HEK293 (cell line): Measurements from ENCODE around the gene MARVELD1.

Experiments
- CTCF ChIA-PET: fragments of 350-600 bp; formaldehyde crosslinking; extraction: SDS; loops from one replicate; lab custom pipeline; 2021; ENCODE audit warnings: antibody characterized with exemption; lab: Yijun Ruan, JAX
- POLR2A ChIA-PET: fragments of 300-600 bp; formaldehyde crosslinking; extraction: SDS; loops from one replicate; lab custom pipeline; 2020; ENCODE audit warnings: antibody characterized with exemption, inconsistent platforms; lab: Yijun Ruan, JAX
- H3K27ac ChIP-seq: fragments of 200-500 bp; sonication (Bioruptor generic); 2 replicates; pipeline ENCODE4 v1.5.1; 2014; ENCODE audit warnings: low read depth, low read length, control low read depth, inconsistent platforms; ENCODE audit errors: extremely low read depth
- H3K36me3 ChIP-seq, 2 experiments: fragments of 200-500 bp in 1 of 2; sonication (Bioruptor generic) in 1 of 2; 1 replicate in 1 of 2; 2 replicates in 1 of 2; pipeline ENCODE4 v1.5.1; 2014 to 2017; ENCODE audit warnings: inconsistent platforms in 2 of 2, low read length in 2 of 2; ENCODE audit not compliant: control insufficient read depth in 2 of 2, insufficient read depth in 1 of 2
- H3K4me1 ChIP-seq: fragments of 200-500 bp; sonication (Bioruptor generic); 2 replicates; pipeline ENCODE4 v1.5.1; 2014; ENCODE audit warnings: mild to moderate bottlenecking, low read length, inconsistent platforms; ENCODE audit not compliant: control insufficient read depth, insufficient read depth
- H3K4me3 ChIP-seq: 2 replicates; pipeline ENCODE4 v1.5.1; 2011; ENCODE audit warnings: low read depth, mild to moderate bottlenecking, control low read depth, low read length, moderate library complexity
- H3K9me3 ChIP-seq: fragments of 200-500 bp; sonication (Bioruptor generic); 2 replicates; pipeline ENCODE4 v1.5.1; 2014; ENCODE audit warnings: low read depth, low read length, inconsistent platforms; ENCODE audit not compliant: control insufficient read depth, insufficient read depth
- GLIS1 ChIP-seq: fragments of 450-650 bp; formaldehyde crosslinking; IDR thresholded peaks from 2 replicates; pipeline ENCODE4 v1.5.1; 2016; ENCODE audit warnings: missing biosample characterization, missing genetic modification characterization
- PATZ1 ChIP-seq: fragments of 450-650 bp; formaldehyde crosslinking; IDR thresholded peaks from 2 replicates; pipeline ENCODE4 v1.5.1; 2016; ENCODE audit warnings: missing biosample characterization, missing genetic modification characterization
- WT1 ChIP-seq: fragments of 450-650 bp; formaldehyde crosslinking; IDR thresholded peaks from 2 replicates; pipeline ENCODE4 v1.5.1; 2016; ENCODE audit warnings: missing biosample characterization, missing genetic modification characterization
- ZBTB11 ChIP-seq: fragments of 450-650 bp; formaldehyde crosslinking; conservative IDR thresholded peaks from 2 replicates; pipeline ENCODE4 v1.5.1; 2016; ENCODE audit warnings: low read depth, missing biosample characterization, missing genetic modification characterization
- ZBTB8A ChIP-seq: fragments of 450-650 bp; formaldehyde crosslinking; IDR thresholded peaks from 2 replicates; pipeline ENCODE4 v1.5.1; 2016; ENCODE audit warnings: missing biosample characterization, missing genetic modification characterization
- ZFP69B ChIP-seq: fragments of 450-650 bp; formaldehyde crosslinking; IDR thresholded peaks from 2 replicates; pipeline ENCODE4 v1.5.1; 2016; ENCODE audit warnings: missing biosample characterization, missing genetic modification characterization
- ZNF18 ChIP-seq: fragments of 450-650 bp; formaldehyde crosslinking; IDR thresholded peaks from 2 replicates; pipeline ENCODE4 v1.5.1; 2016; ENCODE audit warnings: missing biosample characterization, missing genetic modification characterization
- ZNF202 ChIP-seq: fragments of 450-650 bp; formaldehyde crosslinking; IDR thresholded peaks from 2 replicates; pipeline ENCODE4 v1.5.1; 2016; ENCODE audit warnings: missing biosample characterization, missing genetic modification characterization, borderline replicate concordance
- ZNF311 ChIP-seq: fragments of 450-650 bp; formaldehyde crosslinking; IDR thresholded peaks from 2 replicates; pipeline ENCODE4 v1.5.1; 2017; ENCODE audit warnings: missing biosample characterization, missing genetic modification characterization, borderline replicate concordance
- ZNF341 ChIP-seq: fragments of 450-650 bp; formaldehyde crosslinking; IDR thresholded peaks from 2 replicates; pipeline ENCODE4; 2016; ENCODE audit warnings: low read depth, missing biosample characterization, missing genetic modification characterization
- ZNF366 ChIP-seq: fragments of 450-650 bp; formaldehyde crosslinking; conservative IDR thresholded peaks from 2 replicates; pipeline ENCODE4 v1.5.1; 2016; ENCODE audit warnings: missing biosample characterization, missing genetic modification characterization
- ZNF37A ChIP-seq: fragments of 450-650 bp; IDR thresholded peaks from 2 replicates; pipeline ENCODE4 v1.5.1; 2018; ENCODE audit warnings: missing biosample characterization, missing genetic modification characterization
- ZNF449 ChIP-seq: fragments of 450-650 bp; formaldehyde crosslinking; IDR thresholded peaks from 2 replicates; pipeline ENCODE4 v1.5.1; 2017; ENCODE audit warnings: missing biosample characterization, mild to moderate bottlenecking, missing genetic modification characterization, moderate library complexity
- ZNF518A ChIP-seq: fragments of 450-650 bp; formaldehyde crosslinking; conservative IDR thresholded peaks from 2 replicates; pipeline ENCODE4 v1.5.1; 2016; ENCODE audit warnings: low read depth, missing biosample characterization, missing genetic modification characterization
- ZNF555 ChIP-seq: fragments of 450-650 bp; formaldehyde crosslinking; conservative IDR thresholded peaks from 2 replicates; pipeline ENCODE4 v1.5.1; 2017; ENCODE audit warnings: missing biosample characterization, mild to moderate bottlenecking, missing genetic modification characterization, inconsistent platforms
- ZNF692 ChIP-seq: fragments of 450-650 bp; formaldehyde crosslinking; IDR thresholded peaks from 2 replicates; pipeline ENCODE4 v1.5.1; 2016; ENCODE audit warnings: missing biosample characterization, missing genetic modification characterization
- ZSCAN18 ChIP-seq: fragments of 450-650 bp; formaldehyde crosslinking; IDR thresholded peaks from 2 replicates; pipeline ENCODE4 v1.5.1; 2016; ENCODE audit warnings: missing biosample characterization, missing genetic modification characterization
- ZSCAN23 ChIP-seq: fragments of 450-650 bp; formaldehyde crosslinking; IDR thresholded peaks from 2 replicates; pipeline ENCODE4 v1.5.1; 2016; ENCODE audit warnings: missing biosample characterization, missing genetic modification characterization

The MARVELD1 gene

GRCh38 chr10:97683556-97684367 lies 29.8 kb upstream of the MARVELD1 start:
- POLR2A ChIA-PET = interaction anchor here (0.8 to 0.9 kb wide), 2 partner anchors 12 to 34 kb away, joined by 3 to 5 read pairs; no protein-coding TSS in a partner anchor
- Histone ChIP-seq H3K4me3 (no peak overlapping the region), H3K9me3 (no peaks in the 10 kb centered on the region), H3K4me1 (peaks cover 10% of the 10 kb centered on the region; the same call in 1 of the 2 replicates), H3K27ac (peak overlapping the region; percentile 8; the same call in 1 of the 2 replicates), H3K36me3 (peaks cover 0 to 9% of the 10 kb centered on the region in 2 experiments; a peak in 1 of 3 replicates)
- CTCF ChIA-PET = interaction anchor here (0.6 to 3.1 kb wide), 5 partner anchors 10 to 55 kb away, joined by 3 to 36 read pairs (median 3); no protein-coding TSS in a partner anchor
- TF ChIP-seq ZNF555 (no peak), ZNF518A (tag by site-specific recombination) (no peak), ZNF202 (tag by site-specific recombination) (no peak), PATZ1 (tag by site-specific recombination) (peak; percentile 8; the same call in 1 of the 2 replicates), ZSCAN18 (tag by site-specific recombination) (no peak), ZNF692 (tag by site-specific recombination) (0 out of 2 replicates have a peak, but pooled peaks have one; percentile 36), ZNF311 (tag by site-specific recombination) (no peak), ZNF449 (no peak), ZSCAN23 (tag by site-specific recombination) (no peak), ZBTB11 (tag by site-specific recombination) (no peak), ZNF18 (no peak), GLIS1 (tag by site-specific recombination) (peak; percentile 23; the same call in 1 of the 2 replicates), WT1 (tag by site-specific recombination) (0 out of 2 replicates have a peak, but pooled peaks have one; percentile 11), ZBTB8A (tag by site-specific recombination) (no peak), ZNF341 (tag by site-specific recombination) (peak; percentile 48), ZNF37A (tag by site-specific recombination) (no peak), ZFP69B (0 out of 2 replicates have a peak, but pooled peaks have one; percentile 20), ZNF366 (tag by site-specific recombination) (peak; percentile 42)
